GM23338 (cell line): ENCODE measurements around the gene ZCCHC24. TPM values are rescaled to one million over a fixed set of nuclear protein-coding genes. Genes with fewer than 3 reads are reported as not detected.

ENCODE experiments used
- ATAC-seq: fragments of 200-7000 bp; cut with Tn5 transposase; 3 replicates; pipeline ENCODE4 v1.9.1; 2020
- DNase-seq: peaks from one replicate; pipeline ENCODE4 v3.0.0-alpha.2; 2015; ENCODE audit warnings: low spot score
- H2AFZ ChIP-seq: fragments of 200-600 bp; sonication (generic); 2 replicates; pipeline ENCODE4 v1.8.0; 2016; ENCODE audit warnings: antibody characterized with exemption, mild to moderate bottlenecking, moderate library complexity
- H3F3A ChIP-seq: fragments of 200-600 bp; sonication (generic); replicated peaks from 2 replicates; pipeline ENCODE4 v1.8.0; 2017; ENCODE audit warnings: antibody characterized with exemption, mixed run types, low read depth
- H3K27ac ChIP-seq: fragments of 200-600 bp; sonication (generic); 2 replicates; pipeline ENCODE4 v1.6.1; 2016; ENCODE audit warnings: low read depth
- H3K27me3 ChIP-seq: fragments of 200-600 bp; sonication (generic); 2 replicates; pipeline ENCODE4 v1.8.0; 2016; ENCODE audit warnings: mild to moderate bottlenecking, mixed run types, moderate library complexity; ENCODE audit not compliant: insufficient read depth
- H3K36me3 ChIP-seq: fragments of 200-600 bp; sonication (generic); 2 replicates; pipeline ENCODE4 v1.8.0; 2016; ENCODE audit warnings: mild to moderate bottlenecking; ENCODE audit not compliant: insufficient read depth
- H3K4me1 ChIP-seq: fragments of 200-600 bp; sonication (generic); 2 replicates; pipeline ENCODE4 v1.8.0; 2016; ENCODE audit warnings: mild to moderate bottlenecking, moderate library complexity; ENCODE audit not compliant: insufficient read depth
- H3K4me2 ChIP-seq: fragments of 200-600 bp; sonication (generic); 2 replicates; pipeline ENCODE4 v1.7.1; 2017; ENCODE audit warnings: mixed run types
- H3K4me3 ChIP-seq: fragments of 200-600 bp; sonication (generic); 2 replicates; pipeline ENCODE4 v1.6.1; 2016; ENCODE audit warnings: mixed run types
- H3K79me2 ChIP-seq: fragments of 200-600 bp; sonication (generic); replicated peaks from 2 replicates; pipeline ENCODE4 v1.8.0; 2017; ENCODE audit warnings: mild to moderate bottlenecking; ENCODE audit not compliant: insufficient read depth
- H3K9me2 ChIP-seq: fragments of 200-600 bp; sonication (generic); 2 replicates; pipeline ENCODE4 v1.8.0; 2017; ENCODE audit not compliant: insufficient read depth
- H4K20me1 ChIP-seq: fragments of 200-600 bp; sonication (generic); replicated peaks from 2 replicates; pipeline ENCODE4 v1.8.0; 2017; ENCODE audit warnings: mild to moderate bottlenecking; ENCODE audit not compliant: insufficient read depth
- H3K27ac Mint-ChIP-seq: 2 replicates; pipeline ENCODE4 v1.8.0; 2020; ENCODE audit warnings: inconsistent platforms, mild to moderate bottlenecking, moderate library complexity, mixed read lengths
- H3K27me3 Mint-ChIP-seq: 3 replicates; pipeline ENCODE4 v1.8.0; 2022; ENCODE audit warnings: low read depth, mild to moderate bottlenecking, moderate library complexity, mixed read lengths, inconsistent platforms; ENCODE audit not compliant: insufficient read depth, poor library complexity
- H3K36me3 Mint-ChIP-seq: 3 replicates; pipeline ENCODE4 v1.8.0; 2021; ENCODE audit warnings: low read depth, mild to moderate bottlenecking, inconsistent platforms, moderate library complexity, mixed read lengths
- H3K4me1 Mint-ChIP-seq: 3 replicates; pipeline ENCODE4 v1.8.0; 2020; ENCODE audit warnings: mild to moderate bottlenecking, inconsistent platforms, mixed read lengths
- H3K4me3 Mint-ChIP-seq: 3 replicates; pipeline ENCODE4 v1.8.0; 2021; ENCODE audit warnings: moderate library complexity, mild to moderate bottlenecking, inconsistent platforms, mixed read lengths
- H3K9me3 Mint-ChIP-seq: 3 replicates; pipeline ENCODE4 v1.8.0; 2020; ENCODE audit warnings: moderate library complexity, mild to moderate bottlenecking, inconsistent platforms, mixed read lengths
- NANOG ChIP-seq: IDR thresholded peaks from 2 replicates; pipeline ENCODE4 v1.6.1; 2016; ENCODE audit warnings: antibody characterized with exemption, borderline replicate concordance
- POLR2AphosphoS5 ChIP-seq: IDR thresholded peaks from 2 replicates; pipeline ENCODE4 v1.6.1; 2016; ENCODE audit warnings: antibody characterized with exemption, low read depth
- STAT1 ChIP-seq: IDR thresholded peaks from one replicate; pipeline ENCODE4 v1.6.1; 2016; ENCODE audit warnings: antibody characterized with exemption; ENCODE audit not compliant: unreplicated experiment
- ZNF114 ChIP-seq: fragments of 250-450 bp; sonication (Bioruptor Pico); IDR thresholded peaks from 2 replicates; pipeline ENCODE4 v1.5.0; 2020; ENCODE audit warnings: mild to moderate bottlenecking, moderate library complexity
- polyA plus RNA-seq: library from polyadenylated mRNA; unstranded; fragments of >200 nt; fragmentation: Nextera tagmentation; extraction: Ambion mirVana; gene quantifications from 2 replicates; pipeline ENCODE4 v1.2.1, GENCODE V29; 2016
- total RNA-seq: library from RNA; depleted of rRNA; stranded (reverse); fragments of >200 nt; shearing (Covaris generic); gene quantifications from 2 replicates; pipeline ENCODE4 v1.2.3, GENCODE V29; 2014
- TF ChIP-seq, protein P1 (sequence below): fragments of 250-450 bp; sonication (Bioruptor Pico); IDR thresholded peaks from 2 replicates; pipeline ENCODE4 v1.5.0; 2020; ENCODE audit warnings: mild to moderate bottlenecking, moderate library complexity

ZCCHC24 gene
- total and polyA plus RNA-seq, 2 experiments from 2014 or later: 2.0 to 10.1 TPM

DNA sequence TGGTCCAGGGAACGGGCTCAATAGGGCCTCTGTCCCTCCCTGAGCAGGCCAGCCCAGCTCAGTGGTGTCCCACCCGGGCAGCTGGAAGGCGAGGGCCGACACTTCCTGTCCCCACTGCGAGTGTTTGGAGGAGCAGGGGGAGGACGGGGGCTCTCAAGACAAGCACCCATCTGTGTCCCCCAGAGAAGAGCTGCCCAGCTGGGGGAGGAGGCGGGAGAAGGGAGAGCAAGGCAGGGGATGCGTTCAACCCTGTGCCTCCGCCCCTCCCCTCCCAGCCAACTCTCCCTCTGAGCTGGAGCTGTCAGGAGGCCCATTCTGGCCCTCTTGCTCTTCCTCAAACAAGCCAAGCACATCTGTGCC, 35.7 kb downstream of the ZCCHC24 start:
- Histone ChIP-seq H4K20me1 (no peaks in the 10 kb centered on the region), H3K27ac (no peak overlapping the region), H3K36me3 (no peaks in the 10 kb centered on the region), H3K27me3 (no peaks in the 10 kb centered on the region), H3K4me3 (no peak overlapping the region), H3K4me2 (no peak overlapping the region), H3K9me2 (no peaks in the 10 kb centered on the region), H2AFZ (no peak overlapping the region), H3K4me1 (no peaks in the 10 kb centered on the region; the same call in 1 of the 2 replicates), H3K79me2 (no peaks in the 10 kb centered on the region), H3F3A (no peaks in the 10 kb centered on the region)
- no peak for ATAC-seq
- TF ChIP-seq, protein P1, sequence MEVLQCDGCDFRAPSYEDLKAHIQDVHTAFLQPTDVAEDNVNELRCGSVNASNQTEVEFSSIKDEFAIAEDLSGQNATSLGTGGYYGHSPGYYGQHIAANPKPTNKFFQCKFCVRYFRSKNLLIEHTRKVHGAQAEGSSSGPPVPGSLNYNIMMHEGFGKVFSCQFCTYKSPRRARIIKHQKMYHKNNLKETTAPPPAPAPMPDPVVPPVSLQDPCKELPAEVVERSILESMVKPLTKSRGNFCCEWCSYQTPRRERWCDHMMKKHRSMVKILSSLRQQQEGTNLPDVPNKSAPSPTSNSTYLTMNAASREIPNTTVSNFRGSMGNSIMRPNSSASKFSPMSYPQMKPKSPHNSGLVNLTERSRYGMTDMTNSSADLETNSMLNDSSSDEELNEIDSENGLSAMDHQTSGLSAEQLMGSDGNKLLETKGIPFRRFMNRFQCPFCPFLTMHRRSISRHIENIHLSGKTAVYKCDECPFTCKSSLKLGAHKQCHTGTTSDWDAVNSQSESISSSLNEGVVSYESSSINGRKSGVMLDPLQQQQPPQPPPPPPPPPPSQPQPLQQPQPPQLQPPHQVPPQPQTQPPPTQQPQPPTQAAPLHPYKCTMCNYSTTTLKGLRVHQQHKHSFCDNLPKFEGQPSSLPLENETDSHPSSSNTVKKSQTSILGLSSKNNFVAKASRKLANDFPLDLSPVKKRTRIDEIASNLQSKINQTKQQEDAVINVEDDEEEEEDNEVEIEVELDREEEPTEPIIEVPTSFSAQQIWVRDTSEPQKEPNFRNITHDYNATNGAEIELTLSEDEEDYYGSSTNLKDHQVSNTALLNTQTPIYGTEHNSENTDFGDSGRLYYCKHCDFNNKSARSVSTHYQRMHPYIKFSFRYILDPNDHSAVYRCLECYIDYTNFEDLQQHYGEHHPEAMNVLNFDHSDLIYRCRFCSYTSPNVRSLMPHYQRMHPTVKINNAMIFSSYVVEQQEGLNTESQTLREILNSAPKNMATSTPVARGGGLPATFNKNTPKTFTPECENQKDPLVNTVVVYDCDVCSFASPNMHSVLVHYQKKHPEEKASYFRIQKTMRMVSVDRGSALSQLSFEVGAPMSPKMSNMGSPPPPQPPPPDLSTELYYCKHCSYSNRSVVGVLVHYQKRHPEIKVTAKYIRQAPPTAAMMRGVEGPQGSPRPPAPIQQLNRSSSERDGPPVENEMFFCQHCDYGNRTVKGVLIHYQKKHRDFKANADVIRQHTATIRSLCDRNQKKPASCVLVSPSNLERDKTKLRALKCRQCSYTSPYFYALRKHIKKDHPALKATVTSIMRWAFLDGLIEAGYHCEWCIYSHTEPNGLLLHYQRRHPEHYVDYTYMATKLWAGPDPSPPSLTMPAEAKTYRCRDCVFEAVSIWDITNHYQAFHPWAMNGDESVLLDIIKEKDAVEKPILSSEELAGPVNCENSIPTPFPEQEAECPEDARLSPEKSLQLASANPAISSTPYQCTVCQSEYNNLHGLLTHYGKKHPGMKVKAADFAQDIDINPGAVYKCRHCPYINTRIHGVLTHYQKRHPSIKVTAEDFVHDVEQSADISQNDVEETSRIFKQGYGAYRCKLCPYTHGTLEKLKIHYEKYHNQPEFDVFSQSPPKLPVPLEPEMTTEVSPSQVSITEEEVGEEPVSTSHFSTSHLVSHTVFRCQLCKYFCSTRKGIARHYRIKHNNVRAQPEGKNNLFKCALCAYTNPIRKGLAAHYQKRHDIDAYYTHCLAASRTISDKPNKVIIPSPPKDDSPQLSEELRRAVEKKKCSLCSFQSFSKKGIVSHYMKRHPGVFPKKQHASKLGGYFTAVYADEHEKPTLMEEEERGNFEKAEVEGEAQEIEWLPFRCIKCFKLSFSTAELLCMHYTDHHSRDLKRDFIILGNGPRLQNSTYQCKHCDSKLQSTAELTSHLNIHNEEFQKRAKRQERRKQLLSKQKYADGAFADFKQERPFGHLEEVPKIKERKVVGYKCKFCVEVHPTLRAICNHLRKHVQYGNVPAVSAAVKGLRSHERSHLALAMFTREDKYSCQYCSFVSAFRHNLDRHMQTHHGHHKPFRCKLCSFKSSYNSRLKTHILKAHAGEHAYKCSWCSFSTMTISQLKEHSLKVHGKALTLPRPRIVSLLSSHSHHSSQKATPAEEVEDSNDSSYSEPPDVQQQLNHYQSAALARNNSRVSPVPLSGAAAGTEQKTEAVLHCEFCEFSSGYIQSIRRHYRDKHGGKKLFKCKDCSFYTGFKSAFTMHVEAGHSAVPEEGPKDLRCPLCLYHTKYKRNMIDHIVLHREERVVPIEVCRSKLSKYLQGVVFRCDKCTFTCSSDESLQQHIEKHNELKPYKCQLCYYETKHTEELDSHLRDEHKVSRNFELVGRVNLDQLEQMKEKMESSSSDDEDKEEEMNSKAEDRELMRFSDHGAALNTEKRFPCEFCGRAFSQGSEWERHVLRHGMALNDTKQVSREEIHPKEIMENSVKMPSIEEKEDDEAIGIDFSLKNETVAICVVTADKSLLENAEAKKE: no peak
- TF ChIP-seq NANOG (no peak), POLR2AphosphoS5 (no peak)
- peaks cover 7% of the 10 kb centered on the region for H3K27me3 Mint-ChIP-seq
- H3K4me1 Mint-ChIP-seq: peaks cover 18% of the 10 kb centered on the region
- no peaks in the 10 kb centered on the region for H3K9me3 Mint-ChIP-seq
- no peaks in the 10 kb centered on the region; the same call in 2 of the 3 replicates for H3K36me3 Mint-ChIP-seq
- no peak for DNase-seq
- H3K4me3 Mint-ChIP-seq: no peak overlapping the region
- H3K27ac Mint-ChIP-seq: no peak overlapping the region

DNA sequence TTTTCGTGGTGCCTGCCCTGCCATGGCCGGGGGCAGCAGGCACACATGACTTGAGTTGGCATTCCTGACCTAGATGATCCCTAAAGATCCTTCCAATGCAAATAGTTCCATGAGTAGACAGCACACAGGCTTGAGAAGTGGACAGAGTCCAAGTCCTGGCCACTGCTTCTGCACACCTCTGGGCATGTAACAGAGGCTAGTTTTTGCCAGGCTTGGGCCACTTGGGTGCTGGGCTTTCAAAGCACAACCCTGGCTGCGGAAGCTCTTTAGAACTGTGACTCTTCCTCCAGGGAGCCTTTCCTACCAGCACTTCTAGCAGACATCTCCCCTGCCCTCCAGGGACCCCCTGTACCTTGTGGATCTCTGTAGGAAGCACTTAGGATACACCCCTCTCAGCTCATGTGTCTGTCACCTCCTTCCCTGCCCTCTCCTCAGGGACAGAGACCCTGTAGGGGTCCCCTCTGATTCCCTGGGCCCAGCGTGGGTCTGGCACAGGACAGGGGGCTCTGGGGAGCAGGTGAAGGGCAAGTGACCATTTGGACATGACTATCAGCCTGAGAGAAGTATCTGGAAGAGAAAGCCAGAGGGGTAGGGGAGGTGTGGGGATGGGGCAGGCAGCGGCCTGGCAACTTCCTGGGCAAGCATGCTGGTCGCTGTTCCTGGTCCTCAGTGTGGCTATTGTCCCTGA, 36.2 kb downstream of the ZCCHC24 start:
- Histone ChIP-seq H3K36me3 (no peaks in the 10 kb centered on the region), H4K20me1 (no peaks in the 10 kb centered on the region), H3K4me3 (no peak overlapping the region), H3K79me2 (no peaks in the 10 kb centered on the region), H3K9me2 (no peaks in the 10 kb centered on the region), H2AFZ (no peak overlapping the region), H3K4me2 (no peak overlapping the region), H3K27me3 (no peaks in the 10 kb centered on the region), H3K27ac (no peak overlapping the region), H3K4me1 (peaks cover 3% of the 10 kb centered on the region; the same call in 1 of the 2 replicates), H3F3A (no peaks in the 10 kb centered on the region)
- Mint-ChIP-seq H3K27ac (no peak overlapping the region), H3K27me3 (peaks cover 7% of the 10 kb centered on the region), H3K36me3 (no peaks in the 10 kb centered on the region; the same call in 2 of the 3 replicates), H3K4me1 (peaks cover 23% of the 10 kb centered on the region), H3K4me3 (no peak overlapping the region), H3K9me3 (no peaks in the 10 kb centered on the region)
- no peak for ATAC-seq
- DNase-seq: no peak
- TF ChIP-seq STAT1 (no peak), ZNF114 (CRISPR knock-in tag) (no peak)
- TF ChIP-seq, protein P1: no peak
